ENCODE measurements around the gene SUMO1. TPM values are rescaled to one million over a fixed set of nuclear protein-coding genes. Genes with fewer than 3 reads are reported as not detected.

SUMO1 gene
- total and polyA plus RNA-seq, 2 experiments from 2014 or later: 217 to 507 TPM

DNA sequence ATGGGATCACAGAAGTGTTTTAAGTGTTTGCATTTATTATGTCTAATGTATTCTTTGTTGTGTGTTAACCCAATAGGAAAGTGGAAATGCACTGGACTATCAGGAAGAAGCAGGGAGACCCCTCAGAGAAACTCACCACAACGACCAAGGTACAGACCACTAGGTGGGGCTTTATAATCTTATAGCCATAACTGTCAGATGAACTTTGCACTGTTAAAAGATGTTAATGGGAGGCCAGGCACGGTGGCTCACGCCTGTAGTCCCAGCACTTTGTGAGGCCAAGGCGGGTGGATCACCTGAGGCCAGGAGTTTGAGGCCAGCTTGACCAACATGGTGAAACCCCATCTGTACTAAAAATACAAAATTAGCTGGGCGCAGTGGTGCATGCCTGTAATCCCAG is 73.2 kb downstream of the SUMO1 start:
- no peak overlapping the region for H3K27ac Mint-ChIP-seq
- H3K4me2 ChIP-seq: no peak overlapping the region
- peaks cover 6% of the 10 kb centered on the region for H3K4me1 Mint-ChIP-seq

DNA sequence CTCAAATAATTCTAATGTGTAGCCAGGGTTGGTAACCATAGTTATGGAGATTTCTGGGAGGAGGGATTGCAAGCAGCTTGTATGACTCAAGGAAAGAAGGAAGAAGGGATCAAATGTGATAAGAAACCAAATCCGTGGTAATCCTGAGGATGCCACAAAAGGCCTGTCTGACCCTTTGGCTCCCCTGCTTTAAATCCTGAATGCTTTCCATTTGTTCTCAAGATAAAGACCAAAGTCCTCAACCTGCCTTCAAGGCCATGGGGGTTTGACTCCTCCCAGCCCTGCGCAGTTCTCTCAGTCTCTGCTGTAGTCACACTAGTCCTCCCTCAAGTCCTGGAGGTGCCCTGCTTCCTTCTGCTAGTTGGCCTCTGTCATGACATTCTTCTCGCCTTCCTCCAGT is 74.0 kb downstream of the SUMO1 start:
- Histone ChIP-seq H3K4me1 (ENCODE audit: insufficient read depth) (no peaks in the 10 kb centered on the region), H3K27ac (ENCODE audit: low read depth) (no peak overlapping the region), H3K27me3 (ENCODE audit: insufficient read depth) (no peaks in the 10 kb centered on the region), H3K79me2 (replicated peaks; ENCODE audit: insufficient read depth) (no peaks in the 10 kb centered on the region), H3K4me2 (no peak overlapping the region), H3F3A (replicated peaks; ENCODE audit: low read depth) (0 out of 2 replicates have a peak, but pooled peaks cover 3% of the 10 kb centered on the region), H3K9me2 (ENCODE audit: insufficient read depth) (no peaks in the 10 kb centered on the region), H3K36me3 (ENCODE audit: insufficient read depth) (no peaks in the 10 kb centered on the region), H4K20me1 (replicated peaks; ENCODE audit: insufficient read depth) (no peaks in the 10 kb centered on the region), H2AFZ (no peak overlapping the region), H3K4me3 (no peak overlapping the region)
- Mint-ChIP-seq H3K4me1 (peaks cover 3% of the 10 kb centered on the region; the same call in 1 of the 3 replicates), H3K27ac (no peak overlapping the region), H3K4me3 (no peak overlapping the region), H3K36me3 (ENCODE audit: low read depth) (no peaks in the 10 kb centered on the region), H3K27me3 (ENCODE audit: insufficient read depth, low read depth, poor library complexity) (peaks cover 2% of the 10 kb centered on the region), H3K9me3 (no peaks in the 10 kb centered on the region)
- DNase-seq (ENCODE audit: low spot score) (no peak), ATAC-seq (no peak)
- TF ChIP-seq ZNF331 (CRISPR knock-in tag; IDR thresholded peaks at IDR 0.05; ENCODE audit: low read depth) (no peak), EZH2 (IDR thresholded peaks at IDR 0.05; ENCODE audit: low read depth, unreplicated experiment) (no peak), POLR2AphosphoS5 (IDR thresholded peaks at IDR 0.05; ENCODE audit: low read depth) (no peak)
- TF ChIP-seq, protein P1, sequence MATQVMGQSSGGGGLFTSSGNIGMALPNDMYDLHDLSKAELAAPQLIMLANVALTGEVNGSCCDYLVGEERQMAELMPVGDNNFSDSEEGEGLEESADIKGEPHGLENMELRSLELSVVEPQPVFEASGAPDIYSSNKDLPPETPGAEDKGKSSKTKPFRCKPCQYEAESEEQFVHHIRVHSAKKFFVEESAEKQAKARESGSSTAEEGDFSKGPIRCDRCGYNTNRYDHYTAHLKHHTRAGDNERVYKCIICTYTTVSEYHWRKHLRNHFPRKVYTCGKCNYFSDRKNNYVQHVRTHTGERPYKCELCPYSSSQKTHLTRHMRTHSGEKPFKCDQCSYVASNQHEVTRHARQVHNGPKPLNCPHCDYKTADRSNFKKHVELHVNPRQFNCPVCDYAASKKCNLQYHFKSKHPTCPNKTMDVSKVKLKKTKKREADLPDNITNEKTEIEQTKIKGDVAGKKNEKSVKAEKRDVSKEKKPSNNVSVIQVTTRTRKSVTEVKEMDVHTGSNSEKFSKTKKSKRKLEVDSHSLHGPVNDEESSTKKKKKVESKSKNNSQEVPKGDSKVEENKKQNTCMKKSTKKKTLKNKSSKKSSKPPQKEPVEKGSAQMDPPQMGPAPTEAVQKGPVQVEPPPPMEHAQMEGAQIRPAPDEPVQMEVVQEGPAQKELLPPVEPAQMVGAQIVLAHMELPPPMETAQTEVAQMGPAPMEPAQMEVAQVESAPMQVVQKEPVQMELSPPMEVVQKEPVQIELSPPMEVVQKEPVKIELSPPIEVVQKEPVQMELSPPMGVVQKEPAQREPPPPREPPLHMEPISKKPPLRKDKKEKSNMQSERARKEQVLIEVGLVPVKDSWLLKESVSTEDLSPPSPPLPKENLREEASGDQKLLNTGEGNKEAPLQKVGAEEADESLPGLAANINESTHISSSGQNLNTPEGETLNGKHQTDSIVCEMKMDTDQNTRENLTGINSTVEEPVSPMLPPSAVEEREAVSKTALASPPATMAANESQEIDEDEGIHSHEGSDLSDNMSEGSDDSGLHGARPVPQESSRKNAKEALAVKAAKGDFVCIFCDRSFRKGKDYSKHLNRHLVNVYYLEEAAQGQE (IDR thresholded peaks at IDR 0.05; ENCODE audit: unreplicated experiment): no peak
- TF ChIP-seq, protein P2, sequence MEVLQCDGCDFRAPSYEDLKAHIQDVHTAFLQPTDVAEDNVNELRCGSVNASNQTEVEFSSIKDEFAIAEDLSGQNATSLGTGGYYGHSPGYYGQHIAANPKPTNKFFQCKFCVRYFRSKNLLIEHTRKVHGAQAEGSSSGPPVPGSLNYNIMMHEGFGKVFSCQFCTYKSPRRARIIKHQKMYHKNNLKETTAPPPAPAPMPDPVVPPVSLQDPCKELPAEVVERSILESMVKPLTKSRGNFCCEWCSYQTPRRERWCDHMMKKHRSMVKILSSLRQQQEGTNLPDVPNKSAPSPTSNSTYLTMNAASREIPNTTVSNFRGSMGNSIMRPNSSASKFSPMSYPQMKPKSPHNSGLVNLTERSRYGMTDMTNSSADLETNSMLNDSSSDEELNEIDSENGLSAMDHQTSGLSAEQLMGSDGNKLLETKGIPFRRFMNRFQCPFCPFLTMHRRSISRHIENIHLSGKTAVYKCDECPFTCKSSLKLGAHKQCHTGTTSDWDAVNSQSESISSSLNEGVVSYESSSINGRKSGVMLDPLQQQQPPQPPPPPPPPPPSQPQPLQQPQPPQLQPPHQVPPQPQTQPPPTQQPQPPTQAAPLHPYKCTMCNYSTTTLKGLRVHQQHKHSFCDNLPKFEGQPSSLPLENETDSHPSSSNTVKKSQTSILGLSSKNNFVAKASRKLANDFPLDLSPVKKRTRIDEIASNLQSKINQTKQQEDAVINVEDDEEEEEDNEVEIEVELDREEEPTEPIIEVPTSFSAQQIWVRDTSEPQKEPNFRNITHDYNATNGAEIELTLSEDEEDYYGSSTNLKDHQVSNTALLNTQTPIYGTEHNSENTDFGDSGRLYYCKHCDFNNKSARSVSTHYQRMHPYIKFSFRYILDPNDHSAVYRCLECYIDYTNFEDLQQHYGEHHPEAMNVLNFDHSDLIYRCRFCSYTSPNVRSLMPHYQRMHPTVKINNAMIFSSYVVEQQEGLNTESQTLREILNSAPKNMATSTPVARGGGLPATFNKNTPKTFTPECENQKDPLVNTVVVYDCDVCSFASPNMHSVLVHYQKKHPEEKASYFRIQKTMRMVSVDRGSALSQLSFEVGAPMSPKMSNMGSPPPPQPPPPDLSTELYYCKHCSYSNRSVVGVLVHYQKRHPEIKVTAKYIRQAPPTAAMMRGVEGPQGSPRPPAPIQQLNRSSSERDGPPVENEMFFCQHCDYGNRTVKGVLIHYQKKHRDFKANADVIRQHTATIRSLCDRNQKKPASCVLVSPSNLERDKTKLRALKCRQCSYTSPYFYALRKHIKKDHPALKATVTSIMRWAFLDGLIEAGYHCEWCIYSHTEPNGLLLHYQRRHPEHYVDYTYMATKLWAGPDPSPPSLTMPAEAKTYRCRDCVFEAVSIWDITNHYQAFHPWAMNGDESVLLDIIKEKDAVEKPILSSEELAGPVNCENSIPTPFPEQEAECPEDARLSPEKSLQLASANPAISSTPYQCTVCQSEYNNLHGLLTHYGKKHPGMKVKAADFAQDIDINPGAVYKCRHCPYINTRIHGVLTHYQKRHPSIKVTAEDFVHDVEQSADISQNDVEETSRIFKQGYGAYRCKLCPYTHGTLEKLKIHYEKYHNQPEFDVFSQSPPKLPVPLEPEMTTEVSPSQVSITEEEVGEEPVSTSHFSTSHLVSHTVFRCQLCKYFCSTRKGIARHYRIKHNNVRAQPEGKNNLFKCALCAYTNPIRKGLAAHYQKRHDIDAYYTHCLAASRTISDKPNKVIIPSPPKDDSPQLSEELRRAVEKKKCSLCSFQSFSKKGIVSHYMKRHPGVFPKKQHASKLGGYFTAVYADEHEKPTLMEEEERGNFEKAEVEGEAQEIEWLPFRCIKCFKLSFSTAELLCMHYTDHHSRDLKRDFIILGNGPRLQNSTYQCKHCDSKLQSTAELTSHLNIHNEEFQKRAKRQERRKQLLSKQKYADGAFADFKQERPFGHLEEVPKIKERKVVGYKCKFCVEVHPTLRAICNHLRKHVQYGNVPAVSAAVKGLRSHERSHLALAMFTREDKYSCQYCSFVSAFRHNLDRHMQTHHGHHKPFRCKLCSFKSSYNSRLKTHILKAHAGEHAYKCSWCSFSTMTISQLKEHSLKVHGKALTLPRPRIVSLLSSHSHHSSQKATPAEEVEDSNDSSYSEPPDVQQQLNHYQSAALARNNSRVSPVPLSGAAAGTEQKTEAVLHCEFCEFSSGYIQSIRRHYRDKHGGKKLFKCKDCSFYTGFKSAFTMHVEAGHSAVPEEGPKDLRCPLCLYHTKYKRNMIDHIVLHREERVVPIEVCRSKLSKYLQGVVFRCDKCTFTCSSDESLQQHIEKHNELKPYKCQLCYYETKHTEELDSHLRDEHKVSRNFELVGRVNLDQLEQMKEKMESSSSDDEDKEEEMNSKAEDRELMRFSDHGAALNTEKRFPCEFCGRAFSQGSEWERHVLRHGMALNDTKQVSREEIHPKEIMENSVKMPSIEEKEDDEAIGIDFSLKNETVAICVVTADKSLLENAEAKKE (CRISPR knock-in tag; IDR thresholded peaks at IDR 0.05): no peak
- TF ChIP-seq, protein P3, sequence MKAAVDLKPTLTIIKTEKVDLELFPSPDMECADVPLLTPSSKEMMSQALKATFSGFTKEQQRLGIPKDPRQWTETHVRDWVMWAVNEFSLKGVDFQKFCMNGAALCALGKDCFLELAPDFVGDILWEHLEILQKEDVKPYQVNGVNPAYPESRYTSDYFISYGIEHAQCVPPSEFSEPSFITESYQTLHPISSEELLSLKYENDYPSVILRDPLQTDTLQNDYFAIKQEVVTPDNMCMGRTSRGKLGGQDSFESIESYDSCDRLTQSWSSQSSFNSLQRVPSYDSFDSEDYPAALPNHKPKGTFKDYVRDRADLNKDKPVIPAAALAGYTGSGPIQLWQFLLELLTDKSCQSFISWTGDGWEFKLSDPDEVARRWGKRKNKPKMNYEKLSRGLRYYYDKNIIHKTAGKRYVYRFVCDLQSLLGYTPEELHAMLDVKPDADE (IDR thresholded peaks at IDR 0.05): no peak

More for the DNA sequence above, 73.2 kb downstream of the SUMO1 start:
- DNase-seq (ENCODE audit: low spot score): peak; percentile 23
- Mint-ChIP-seq H3K36me3 (ENCODE audit: low read depth) (no peaks in the 10 kb centered on the region), H3K4me3 (no peak overlapping the region), H3K9me3 (no peaks in the 10 kb centered on the region), H3K27me3 (ENCODE audit: insufficient read depth, low read depth, poor library complexity) (peaks cover 7% of the 10 kb centered on the region)
- Histone ChIP-seq H4K20me1 (replicated peaks; ENCODE audit: insufficient read depth) (no peaks in the 10 kb centered on the region), H3K4me3 (no peak overlapping the region), H2AFZ (no peak overlapping the region), H3K9me2 (ENCODE audit: insufficient read depth) (no peaks in the 10 kb centered on the region), H3K36me3 (ENCODE audit: insufficient read depth) (no peaks in the 10 kb centered on the region), H3K4me1 (ENCODE audit: insufficient read depth) (peaks cover 5% of the 10 kb centered on the region; the same call in 1 of the 2 replicates), H3K27me3 (ENCODE audit: insufficient read depth) (peaks cover 3% of the 10 kb centered on the region), H3F3A (replicated peaks; ENCODE audit: low read depth) (0 out of 2 replicates have a peak, but pooled peaks cover 3% of the 10 kb centered on the region), H3K27ac (ENCODE audit: low read depth) (no peak overlapping the region), H3K79me2 (replicated peaks; ENCODE audit: insufficient read depth) (no peaks in the 10 kb centered on the region)
- ATAC-seq: no peak
- no peak for TF ChIP-seq NANOG (IDR thresholded peaks at IDR 0.05; ENCODE audit: borderline replicate concordance)
- TF ChIP-seq, protein P4, sequence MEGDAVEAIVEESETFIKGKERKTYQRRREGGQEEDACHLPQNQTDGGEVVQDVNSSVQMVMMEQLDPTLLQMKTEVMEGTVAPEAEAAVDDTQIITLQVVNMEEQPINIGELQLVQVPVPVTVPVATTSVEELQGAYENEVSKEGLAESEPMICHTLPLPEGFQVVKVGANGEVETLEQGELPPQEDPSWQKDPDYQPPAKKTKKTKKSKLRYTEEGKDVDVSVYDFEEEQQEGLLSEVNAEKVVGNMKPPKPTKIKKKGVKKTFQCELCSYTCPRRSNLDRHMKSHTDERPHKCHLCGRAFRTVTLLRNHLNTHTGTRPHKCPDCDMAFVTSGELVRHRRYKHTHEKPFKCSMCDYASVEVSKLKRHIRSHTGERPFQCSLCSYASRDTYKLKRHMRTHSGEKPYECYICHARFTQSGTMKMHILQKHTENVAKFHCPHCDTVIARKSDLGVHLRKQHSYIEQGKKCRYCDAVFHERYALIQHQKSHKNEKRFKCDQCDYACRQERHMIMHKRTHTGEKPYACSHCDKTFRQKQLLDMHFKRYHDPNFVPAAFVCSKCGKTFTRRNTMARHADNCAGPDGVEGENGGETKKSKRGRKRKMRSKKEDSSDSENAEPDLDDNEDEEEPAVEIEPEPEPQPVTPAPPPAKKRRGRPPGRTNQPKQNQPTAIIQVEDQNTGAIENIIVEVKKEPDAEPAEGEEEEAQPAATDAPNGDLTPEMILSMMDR (conservative IDR thresholded peaks at IDR 0.05; ENCODE audit: low read depth in 2 of 2): peak; percentile 30 to 32; a peak in 3 of 4 replicates
